Inflammatory macrophage treated with lipopolysaccharide for 1 hour (primary cell): ENCODE results near the gene DUSP1.
A peak's percentile ranks its signal among the peaks of the same experiment; 100 is the strongest.

Experiments used
- DNase-seq, 2 donors: peaks; one replicate each; pipeline ENCODE4 v3.0.0-alpha.2; 2020 to 2022

DUSP1 gene

GRCh38 chr5:172762214-172763119 is 8.5 kb downstream of the DUSP1 start:
- no peak for DNase-seq

GRCh38 chr5:172760959-172761358 is 10.0 kb downstream of the DUSP1 start:
- DNase-seq = peak in 1 of 2 donors; percentile 21

GRCh38 chr5:172760136-172760535 is 10.9 kb downstream of the DUSP1 start:
- no peak for DNase-seq

- DNase-seq = no peak
Observed at GRCh38 chr5:172758834-172759149, 12.2 kb downstream of the DUSP1 start.

GRCh38 chr5:172758077-172758833 is 12.7 kb downstream of the DUSP1 start:
- DNase-seq = peak; percentile 92 to 99

- peak; percentile 70 to 95 for DNase-seq
Observed at GRCh38 chr5:172757394-172758010, 13.5 kb downstream of the DUSP1 start.

GRCh38 chr5:172756764-172757393 is 14.1 kb downstream of the DUSP1 start:
- DNase-seq = no peak

GRCh38 chr5:172754596-172755356 is 16.2 kb downstream of the DUSP1 start:
- no peak for DNase-seq

- DNase-seq = no peak
Observed at GRCh38 chr5:172753101-172753500, 17.9 kb downstream of the DUSP1 start.

- no peak for DNase-seq
Observed at GRCh38 chr5:172751761-172752510, 19.1 kb downstream of the DUSP1 start.

GRCh38 chr5:172749881-172750633 is 20.9 kb downstream of the DUSP1 start:
- no peak for DNase-seq

- DNase-seq = no peak
Observed at GRCh38 chr5:172749076-172749475, 21.9 kb downstream of the DUSP1 start.

GRCh38 chr5:172748341-172748843 is 22.6 kb downstream of the DUSP1 start:
- DNase-seq = no peak

GRCh38 chr5:172747471-172747870 is 23.5 kb downstream of the DUSP1 start:
- no peak for DNase-seq

- no peak for DNase-seq
Observed at GRCh38 chr5:172746725-172747124, 24.3 kb downstream of the DUSP1 start.

- no peak for DNase-seq
Observed at GRCh38 chr5:172745838-172746237, 25.2 kb downstream of the DUSP1 start.

GRCh38 chr5:172745406-172745805 is 25.6 kb downstream of the DUSP1 start:
- no peak for DNase-seq

GRCh38 chr5:172744123-172745104 is 26.6 kb downstream of the DUSP1 start:
- DNase-seq = no peak
